ENCODE results near the gene ABHD4. TPM values are rescaled to one million over a fixed set of nuclear protein-coding genes. Genes with fewer than 3 reads are reported as not detected.
"Not testable (repeated sequence)": the region's sequence is repeated elsewhere in the genome, so short reads cannot be mapped to it uniquely, and the experiment has no call there.

The ABHD4 gene
- total RNA-seq, 1 donor from 2014 or later, result 10.7 TPM

DNA sequence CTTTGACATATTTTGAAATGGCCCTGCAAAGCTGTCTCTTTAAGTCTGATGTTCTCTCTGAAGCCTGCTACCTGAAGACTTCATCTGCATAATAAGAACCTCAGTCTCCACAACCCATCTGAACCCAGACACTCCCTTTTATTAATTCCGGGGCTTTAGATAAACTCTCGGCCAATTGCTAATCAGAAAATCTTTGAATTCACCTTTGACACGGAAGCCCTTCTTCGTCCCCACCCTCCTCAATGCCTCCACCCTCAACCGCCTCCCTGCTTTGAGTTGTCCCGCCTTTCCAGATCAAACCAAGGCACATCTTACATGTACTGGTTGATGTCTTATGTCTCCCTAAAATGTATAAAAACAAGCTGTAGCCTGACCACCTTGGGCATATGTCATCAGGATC lies 28.5 kb downstream of the ABHD4 start:
- TF ChIP-seq, protein P1, sequence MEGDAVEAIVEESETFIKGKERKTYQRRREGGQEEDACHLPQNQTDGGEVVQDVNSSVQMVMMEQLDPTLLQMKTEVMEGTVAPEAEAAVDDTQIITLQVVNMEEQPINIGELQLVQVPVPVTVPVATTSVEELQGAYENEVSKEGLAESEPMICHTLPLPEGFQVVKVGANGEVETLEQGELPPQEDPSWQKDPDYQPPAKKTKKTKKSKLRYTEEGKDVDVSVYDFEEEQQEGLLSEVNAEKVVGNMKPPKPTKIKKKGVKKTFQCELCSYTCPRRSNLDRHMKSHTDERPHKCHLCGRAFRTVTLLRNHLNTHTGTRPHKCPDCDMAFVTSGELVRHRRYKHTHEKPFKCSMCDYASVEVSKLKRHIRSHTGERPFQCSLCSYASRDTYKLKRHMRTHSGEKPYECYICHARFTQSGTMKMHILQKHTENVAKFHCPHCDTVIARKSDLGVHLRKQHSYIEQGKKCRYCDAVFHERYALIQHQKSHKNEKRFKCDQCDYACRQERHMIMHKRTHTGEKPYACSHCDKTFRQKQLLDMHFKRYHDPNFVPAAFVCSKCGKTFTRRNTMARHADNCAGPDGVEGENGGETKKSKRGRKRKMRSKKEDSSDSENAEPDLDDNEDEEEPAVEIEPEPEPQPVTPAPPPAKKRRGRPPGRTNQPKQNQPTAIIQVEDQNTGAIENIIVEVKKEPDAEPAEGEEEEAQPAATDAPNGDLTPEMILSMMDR (conservative IDR thresholded peaks at IDR 0.05; ENCODE audit: low read depth, low read length), result no peak
- DNase-seq (ENCODE audit: low read depth), result no peak
- no peak overlapping the region for H3K4me3 ChIP-seq (ENCODE audit: low read depth, low read length)

DNA sequence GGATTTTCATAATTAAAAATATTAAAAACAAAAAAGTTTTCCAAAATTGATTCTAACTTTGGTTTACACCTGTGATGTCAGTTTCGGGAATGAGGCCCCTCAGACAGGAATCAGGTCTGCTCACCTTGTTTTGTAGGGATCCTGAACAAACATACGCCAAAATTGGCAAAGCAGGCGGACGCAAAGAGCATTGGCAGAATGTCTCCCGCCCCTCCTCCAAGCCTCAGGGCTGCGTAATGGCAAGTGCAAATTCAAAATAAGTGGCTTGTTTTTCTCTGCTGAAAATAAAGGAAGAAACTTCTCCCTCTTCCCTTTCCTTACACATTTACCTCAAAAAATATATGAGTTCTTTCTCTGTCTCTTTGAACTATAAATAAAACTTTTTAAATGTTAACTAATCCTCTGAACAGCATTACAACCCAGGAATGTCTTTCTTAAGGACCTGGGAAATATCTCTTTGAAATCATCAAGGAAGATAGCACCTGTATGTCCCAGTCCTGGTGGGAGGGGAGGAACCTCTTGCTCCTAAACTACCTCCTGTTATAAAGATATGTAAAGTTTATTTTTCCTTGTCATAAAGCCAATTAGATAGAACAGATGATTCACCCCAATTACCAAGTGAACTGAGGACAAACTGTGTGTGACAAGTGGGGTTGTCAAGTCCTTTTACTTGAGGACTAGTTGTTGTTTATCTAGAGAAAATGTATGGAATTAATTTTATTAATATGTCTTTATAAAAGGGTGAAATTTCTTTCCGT lies 29.6 kb downstream of the ABHD4 start:
- DNase-seq (ENCODE audit: low read depth), result no peak
- H3K4me3 ChIP-seq (ENCODE audit: low read depth, low read length), result no peak overlapping the region
- TF ChIP-seq, protein P1 (conservative IDR thresholded peaks at IDR 0.05; ENCODE audit: low read depth, low read length), result no peak

DNA sequence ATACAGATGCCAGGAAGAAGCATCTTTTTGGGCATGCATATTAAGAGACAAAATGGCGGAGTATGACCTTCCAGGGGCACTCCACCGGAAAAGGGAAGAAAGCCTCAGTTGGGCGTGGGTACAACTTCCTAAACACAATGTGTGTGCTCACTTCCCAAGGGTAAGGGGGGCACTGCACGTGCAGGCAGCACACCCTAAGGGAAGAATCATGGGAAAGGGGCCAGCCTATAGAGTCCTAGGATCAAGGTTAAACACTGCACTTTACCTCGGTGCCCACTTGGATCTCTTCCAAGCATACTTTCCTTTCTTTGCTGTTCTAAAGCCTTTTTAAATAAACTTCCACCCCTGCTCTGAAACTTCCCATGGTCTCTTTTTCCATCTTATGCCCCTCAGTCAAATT lies 31.3 kb downstream of the ABHD4 start:
- no peak for DNase-seq (ENCODE audit: low read depth)
- TF ChIP-seq, protein P1 (conservative IDR thresholded peaks at IDR 0.05; ENCODE audit: low read depth, low read length), result no peak
- H3K4me3 ChIP-seq (ENCODE audit: low read depth, low read length), result no peak overlapping the region

DNA sequence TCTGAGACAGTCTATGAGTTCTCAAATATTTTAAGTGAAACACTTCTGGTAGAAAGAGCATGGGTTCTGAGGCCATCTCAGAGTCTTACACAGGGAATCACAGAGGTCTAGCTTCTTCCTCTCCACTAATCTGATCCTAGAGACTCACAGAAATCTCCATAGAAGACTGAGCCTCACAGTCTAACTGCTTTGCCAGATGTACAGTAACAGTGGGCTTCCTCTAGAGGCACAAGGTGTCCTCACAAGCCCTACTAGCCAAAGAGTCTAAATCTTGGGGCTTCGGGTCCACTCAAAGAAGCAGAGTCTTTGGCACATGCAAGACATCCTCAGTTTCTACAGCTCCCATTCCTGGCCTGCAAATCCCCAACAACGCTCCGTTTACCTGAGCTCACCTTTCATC lies 32.0 kb downstream of the ABHD4 start:
- H3K4me3 ChIP-seq (ENCODE audit: low read depth, low read length), result no peak overlapping the region
- TF ChIP-seq, protein P1 (conservative IDR thresholded peaks at IDR 0.05; ENCODE audit: low read depth, low read length), result no peak
- DNase-seq (ENCODE audit: low read depth), result no peak

DNA sequence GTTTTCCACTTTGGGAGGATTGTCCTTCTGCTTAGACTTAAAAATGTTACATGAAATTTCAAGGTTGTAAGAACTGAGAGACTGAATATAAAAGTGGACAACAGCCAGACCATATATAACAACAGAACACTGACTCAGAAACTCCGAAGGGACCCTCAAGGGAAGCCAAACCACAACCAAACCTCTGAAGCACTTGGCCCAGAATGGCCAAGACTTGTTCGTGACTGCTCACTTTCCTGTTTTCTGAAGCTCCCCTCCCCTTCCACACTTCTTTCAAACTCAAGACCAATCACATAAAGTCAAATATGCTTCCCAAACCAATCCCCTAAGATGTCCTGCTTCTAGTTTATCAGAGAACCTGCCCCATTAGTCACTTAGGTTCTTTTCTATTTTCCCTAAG lies 32.4 kb downstream of the ABHD4 start:
- no peak overlapping the region for H3K4me3 ChIP-seq (ENCODE audit: low read depth, low read length)
- DNase-seq (ENCODE audit: low read depth), result no peak
- TF ChIP-seq, protein P1 (conservative IDR thresholded peaks at IDR 0.05; ENCODE audit: low read depth, low read length), result no peak

DNA sequence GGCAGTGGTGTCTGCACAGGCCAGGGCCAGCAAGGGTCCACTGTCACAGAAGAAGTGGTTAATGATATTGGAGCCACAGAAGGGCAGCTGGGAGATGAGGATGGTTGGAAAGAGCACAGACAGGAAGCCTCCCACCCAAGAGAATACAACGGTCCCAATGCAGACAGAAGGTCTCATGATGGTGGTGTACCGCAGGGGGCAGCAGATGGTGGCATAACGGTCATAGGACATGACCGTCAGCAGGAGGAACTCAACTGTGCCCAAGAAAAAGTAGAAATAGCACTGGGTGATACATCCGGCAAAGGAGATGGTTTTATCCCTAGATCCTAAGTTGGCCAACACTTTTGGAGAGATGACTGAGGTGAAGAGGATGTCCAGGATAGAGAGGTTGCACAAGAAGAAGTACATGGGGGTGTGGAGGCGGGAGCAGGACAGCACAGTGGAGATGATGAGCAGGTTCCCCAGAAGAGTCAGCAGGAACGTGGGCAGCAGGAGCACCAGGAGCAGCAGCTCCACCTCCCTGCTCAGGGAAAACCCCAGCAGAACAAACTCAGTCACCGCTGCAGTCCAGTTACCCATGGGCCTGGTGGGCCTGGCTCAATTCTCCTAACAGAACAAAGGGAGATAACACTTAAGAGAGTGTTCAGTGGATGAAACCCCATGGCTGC lies 36.3 kb downstream of the ABHD4 start:
- no peak overlapping the region for H3K4me3 ChIP-seq (ENCODE audit: low read depth, low read length)
- DNase-seq (ENCODE audit: low read depth), result no peak
- TF ChIP-seq, protein P1 (conservative IDR thresholded peaks at IDR 0.05; ENCODE audit: low read depth, low read length), result no peak

DNA sequence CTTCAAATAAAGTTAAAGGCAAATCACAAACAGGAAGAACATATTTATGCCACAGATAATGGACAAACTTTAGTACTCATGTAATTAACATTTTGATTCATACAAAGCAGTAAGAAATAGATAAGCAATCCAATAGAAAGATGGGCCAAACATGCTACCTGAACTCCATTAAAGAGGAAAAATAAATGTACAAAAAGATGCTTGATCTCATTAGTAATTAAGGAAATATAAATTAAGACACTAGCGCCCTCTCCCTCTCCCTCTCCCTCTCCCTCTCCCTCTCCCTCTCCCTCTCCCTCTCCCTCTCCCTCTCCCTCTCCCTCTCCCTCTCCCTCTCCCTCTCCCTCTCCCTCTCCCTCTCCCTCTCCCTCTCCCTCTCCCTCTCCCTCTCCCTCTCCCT lies 37.9 kb downstream of the ABHD4 start:
- not testable (repeated sequence) for DNase-seq (ENCODE audit: low read depth); H3K4me3 ChIP-seq (ENCODE audit: low read depth, low read length)

Data from epithelial cell of proximal tubule (primary cell).